NCI-H1694 (cell line): ENCODE results near the gene ST6GAL1.
"Not testable (repeated sequence)": the region's sequence is repeated elsewhere in the genome, so short reads cannot be mapped to it uniquely, and the experiment has no call there.

Experiments
- DNase-seq: peaks from one replicate; lab custom pipeline; 2025; lab: John Stamatoyannopoulos, UW

Gene ST6GAL1, protein sequence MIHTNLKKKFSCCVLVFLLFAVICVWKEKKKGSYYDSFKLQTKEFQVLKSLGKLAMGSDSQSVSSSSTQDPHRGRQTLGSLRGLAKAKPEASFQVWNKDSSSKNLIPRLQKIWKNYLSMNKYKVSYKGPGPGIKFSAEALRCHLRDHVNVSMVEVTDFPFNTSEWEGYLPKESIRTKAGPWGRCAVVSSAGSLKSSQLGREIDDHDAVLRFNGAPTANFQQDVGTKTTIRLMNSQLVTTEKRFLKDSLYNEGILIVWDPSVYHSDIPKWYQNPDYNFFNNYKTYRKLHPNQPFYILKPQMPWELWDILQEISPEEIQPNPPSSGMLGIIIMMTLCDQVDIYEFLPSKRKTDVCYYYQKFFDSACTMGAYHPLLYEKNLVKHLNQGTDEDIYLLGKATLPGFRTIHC

DNA sequence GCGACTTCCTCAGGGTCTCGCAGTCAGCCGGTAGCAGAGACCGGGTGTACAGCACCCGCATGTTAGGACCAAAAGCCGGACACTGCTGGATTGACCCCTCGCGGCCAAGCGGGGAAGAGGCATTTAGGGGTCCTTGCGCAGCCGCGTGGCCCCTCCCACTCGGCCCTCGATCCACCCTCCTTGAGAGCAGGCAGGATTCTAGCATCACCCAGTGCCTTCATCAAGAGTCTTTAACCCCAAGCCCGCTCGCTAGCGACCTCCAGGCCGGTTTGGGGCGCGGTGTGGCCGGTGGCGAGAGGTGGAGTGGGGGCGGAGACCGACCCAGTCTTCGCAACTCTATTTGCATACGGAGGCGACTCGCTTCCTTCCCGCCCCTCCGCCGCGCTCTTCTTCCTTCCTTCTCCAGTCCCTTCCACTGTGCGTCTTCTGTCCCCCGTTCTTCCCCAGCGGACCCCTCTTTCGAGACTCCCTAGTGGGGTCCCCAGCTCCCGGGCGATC lies at the start of gene ST6GAL1:
TSS of gene ST6GAL1 (plus strand) at position 384 of the 498 bp plus-strand sequence. CDS start 112,178 bp downstream, outside the sequence.
- no peak for DNase-seq

DNA sequence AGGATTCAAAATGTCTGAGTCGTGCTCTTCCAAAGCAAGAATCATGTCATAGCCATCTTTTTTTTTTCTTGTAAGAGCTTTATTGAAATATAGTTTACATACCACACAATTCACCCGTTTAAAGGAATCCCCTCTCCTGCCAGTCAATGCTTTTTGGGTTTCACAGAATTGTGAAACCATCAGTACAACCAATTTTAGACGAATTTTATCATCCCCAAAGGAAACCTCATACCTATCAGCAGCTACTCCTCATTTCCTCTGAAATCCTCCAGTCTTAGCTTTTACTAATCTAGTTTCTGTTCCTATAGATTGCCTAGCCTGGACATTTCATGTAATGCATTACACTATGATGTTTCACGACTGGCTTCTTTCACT lies 48.2 kb upstream of the ST6GAL1 start:
- no peak for DNase-seq

DNA sequence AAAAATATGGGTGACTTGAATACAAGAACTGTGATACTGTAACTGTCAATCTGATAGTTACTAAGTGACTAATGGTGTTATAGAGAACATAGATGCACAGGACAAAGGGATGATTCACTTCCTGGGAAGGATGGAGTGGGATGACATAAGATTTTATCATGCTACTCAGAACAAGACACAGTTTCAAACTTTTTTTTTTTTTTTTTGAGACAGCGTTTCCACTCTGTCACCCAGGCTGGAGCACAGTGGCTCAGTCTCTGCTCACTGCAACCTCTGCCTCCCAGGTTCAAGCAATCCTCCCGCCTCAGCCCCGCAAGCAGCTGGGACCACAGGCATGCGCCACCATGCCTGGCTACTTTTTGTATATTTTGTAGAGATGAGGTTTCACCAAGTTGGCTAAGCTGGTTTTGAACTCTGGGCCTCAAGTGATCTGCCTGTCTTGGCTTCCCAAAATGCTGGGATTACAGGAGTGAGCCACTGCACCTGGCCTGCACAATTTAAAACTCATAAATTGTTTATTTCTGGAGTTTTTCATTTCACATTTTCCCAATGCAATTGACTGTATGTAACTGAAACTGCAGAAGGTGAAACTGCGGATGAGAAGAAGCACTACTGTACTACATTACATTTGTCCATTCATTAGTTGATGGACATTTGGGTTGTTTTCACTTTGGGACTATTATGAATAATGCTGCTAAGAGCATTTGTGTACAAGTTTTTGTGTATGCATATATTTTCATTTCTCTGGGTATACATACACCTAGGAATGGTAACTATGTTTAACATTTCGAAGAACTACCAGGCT lies 47.2 kb upstream of the ST6GAL1 start:
- no peak for DNase-seq

DNA sequence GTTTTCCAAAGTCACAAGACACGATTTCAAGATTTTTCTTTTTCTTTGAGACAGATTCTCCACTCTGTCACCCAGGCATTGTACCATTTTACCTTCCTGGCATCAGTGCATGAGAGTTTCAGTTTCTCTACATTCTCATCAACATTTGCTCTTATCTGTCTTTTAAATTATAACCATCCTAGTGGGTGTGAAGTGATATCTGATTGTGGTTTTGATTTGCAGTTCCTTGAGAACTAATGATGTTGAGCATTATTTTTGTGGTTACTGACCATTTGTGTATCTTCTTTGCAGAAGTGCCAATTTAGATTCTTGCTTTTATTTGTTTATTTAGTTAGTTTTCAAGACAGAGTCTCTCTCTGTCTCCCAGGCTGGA lies 46.7 kb upstream of the ST6GAL1 start:
- no peak for DNase-seq

DNA sequence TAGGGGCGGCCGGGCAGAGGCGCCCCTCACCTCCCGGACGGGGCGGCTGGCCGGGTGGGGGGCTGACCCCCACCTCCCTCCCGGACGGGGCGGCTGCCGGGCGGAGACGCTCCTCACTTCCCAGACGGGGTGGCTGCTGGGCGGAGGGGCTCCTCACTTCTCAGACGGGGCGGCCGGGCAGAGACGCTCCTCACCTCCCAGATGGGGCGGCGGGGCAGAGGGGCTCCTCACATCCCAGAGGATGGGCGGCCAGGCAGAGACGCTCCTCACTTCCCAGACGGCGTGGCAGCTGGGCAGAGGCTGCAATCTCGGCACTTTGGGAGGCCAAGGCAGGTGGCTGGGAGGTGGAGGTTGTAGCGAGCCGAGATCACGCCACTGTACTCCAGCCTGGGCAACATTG lies 45.5 kb upstream of the ST6GAL1 start:
- DNase-seq, result not testable (repeated sequence)

DNA sequence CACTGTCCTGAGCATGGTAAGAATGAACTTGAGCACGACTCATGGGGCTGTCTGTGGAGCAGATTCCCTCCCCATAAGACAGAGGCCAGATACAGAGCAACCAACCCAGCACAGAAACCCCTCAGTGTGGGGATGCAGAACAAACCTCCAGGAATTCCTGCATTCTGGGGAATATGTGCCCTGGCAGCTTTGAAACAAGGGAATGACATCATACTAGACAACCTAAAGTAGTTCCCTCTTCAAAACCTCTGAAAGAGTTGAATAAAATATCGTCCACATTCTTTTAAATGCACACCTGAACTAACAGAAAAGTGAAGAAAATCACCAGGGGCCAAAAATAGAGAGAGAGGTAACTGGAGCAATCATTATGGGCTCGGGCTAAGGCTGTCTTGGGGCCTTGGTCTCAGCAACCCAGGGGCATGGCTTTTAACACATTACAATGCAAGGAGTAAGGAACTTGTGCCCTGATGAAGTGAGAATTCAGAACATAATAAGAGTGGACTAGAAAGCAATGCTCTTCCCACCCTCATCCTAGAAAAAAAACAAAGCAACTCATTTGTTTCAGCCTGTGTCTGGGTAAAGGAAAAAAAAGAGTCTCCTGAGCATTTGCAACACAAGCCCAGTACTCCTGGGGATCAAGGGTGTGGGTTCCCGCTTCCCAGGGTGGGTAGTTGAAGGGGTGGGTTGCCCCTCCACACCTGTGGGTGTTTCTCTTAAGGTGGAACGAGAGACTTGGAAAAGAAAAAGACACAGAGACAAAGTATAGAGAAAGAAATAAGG lies 43.9 kb upstream of the ST6GAL1 start:
- DNase-seq, result no peak

DNA sequence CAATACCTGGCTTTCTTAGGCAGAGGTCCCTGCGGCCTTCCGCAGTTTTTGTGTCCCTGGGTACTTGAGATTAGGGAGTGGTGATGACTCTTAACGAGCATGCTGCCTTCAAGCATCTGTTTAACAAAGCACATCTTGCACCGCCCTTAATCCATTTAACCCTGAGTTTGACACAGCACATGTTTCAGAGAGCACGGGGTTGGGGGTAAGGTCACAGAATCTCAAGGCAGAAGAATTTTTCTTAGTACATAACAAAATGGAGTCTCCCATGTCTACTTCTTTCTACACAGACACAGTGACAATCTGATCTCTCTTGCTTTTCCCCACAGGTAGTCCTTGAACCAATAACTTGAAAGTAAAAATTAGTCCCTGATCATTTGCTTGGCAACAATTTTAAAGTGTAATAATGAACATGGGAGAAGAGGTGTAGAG lies 42.8 kb upstream of the ST6GAL1 start:
- not testable (repeated sequence) for DNase-seq

DNA sequence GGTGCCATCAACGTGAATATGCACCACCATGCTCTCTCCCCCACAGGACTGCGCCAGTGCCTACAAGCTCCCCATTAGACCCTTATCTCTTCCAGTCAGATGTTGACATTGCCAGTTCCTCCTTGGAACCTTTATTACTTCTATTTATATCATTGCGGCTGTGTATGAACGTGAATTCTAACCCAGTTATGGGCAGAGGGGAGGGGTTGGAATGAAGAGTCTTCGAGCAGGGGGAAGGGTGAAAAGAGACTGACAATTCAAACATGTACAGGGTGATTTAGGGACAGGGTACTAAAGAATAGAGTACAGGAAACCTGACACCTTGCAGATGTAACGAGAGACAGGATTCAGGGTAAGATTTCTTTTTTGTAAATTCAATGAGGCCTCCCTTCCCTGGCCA lies 41.8 kb upstream of the ST6GAL1 start:
- no peak for DNase-seq

DNA sequence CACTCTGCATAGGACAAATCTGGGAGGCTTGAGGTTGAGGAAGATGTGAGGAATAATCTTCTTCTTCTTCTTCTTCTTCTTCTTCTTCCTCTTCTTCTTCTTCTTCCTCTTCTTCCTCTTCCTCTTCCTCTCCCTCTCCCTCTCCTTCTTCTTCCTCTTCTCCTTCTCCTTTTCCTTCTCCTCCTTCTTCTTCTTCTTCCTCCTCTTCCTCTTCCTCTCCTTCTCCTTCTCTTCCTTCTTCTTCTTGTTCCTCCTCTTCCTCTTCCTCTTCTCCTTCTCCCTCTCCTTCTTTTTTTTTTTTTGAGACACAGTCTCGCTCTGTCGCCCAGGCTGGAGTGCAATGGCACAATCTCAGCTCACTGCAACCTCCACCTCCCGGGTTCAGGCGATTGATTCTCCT lies 40.6 kb upstream of the ST6GAL1 start:
- DNase-seq, result not testable (repeated sequence)

DNA sequence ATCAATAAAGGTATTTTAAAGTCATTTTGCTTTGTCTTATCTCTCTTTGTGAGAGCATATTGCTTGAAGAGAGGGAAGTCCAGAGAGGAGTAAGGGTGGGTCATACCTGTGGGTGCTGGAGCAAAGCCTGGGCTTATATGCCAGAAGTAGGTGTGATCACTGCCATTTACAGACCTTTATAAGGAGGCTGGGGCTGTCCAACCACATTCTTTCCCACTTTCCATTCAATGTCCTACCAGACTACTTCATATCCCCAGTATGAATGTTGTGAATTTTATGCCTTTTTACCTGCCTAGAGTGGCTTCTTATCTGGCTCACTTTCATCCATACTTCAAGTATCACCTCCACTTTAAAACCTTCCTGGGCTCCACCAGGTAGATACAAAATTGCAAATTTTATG lies 39.4 kb upstream of the ST6GAL1 start:
- DNase-seq, result no peak

DNA sequence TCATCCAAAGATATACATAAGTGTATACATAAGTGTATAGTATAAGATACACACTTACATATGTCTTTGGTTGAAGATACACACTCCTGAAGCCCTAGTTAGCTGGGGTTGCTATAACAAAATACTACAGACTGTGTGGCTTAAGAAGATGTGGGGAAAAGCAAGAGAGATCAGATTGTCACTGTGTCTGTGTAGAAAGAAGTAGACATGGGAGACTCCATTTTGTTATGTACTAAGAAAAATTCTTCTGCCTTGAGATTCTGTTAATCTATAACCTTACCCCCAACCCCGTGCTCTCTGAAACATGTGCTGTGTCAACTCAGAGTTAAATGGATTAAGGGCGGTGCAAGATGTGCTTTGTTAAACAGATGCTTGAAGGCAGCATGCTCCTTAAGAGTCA lies 37.3 kb upstream of the ST6GAL1 start:
- not testable (repeated sequence) for DNase-seq

DNA sequence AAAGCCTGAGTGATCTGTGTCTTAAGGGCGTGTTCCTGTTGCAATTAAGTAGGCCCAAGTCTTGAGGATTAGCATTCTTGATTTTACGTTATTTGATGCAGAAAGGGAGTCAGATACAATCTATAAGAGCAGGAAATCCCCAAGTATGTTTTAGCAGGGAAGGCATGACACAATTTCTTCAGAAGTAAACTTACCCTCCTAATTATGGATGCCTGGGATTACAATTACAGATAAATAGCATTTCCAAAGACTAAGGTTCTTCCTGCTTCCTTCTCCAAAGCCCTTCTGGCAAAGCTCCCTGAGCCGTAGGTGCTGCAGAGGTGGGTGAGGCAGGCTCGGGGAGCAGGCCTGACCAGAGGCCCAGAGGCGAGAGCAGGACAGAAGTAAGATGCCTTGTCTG lies 34.9 kb upstream of the ST6GAL1 start:
- DNase-seq, result no peak

DNA sequence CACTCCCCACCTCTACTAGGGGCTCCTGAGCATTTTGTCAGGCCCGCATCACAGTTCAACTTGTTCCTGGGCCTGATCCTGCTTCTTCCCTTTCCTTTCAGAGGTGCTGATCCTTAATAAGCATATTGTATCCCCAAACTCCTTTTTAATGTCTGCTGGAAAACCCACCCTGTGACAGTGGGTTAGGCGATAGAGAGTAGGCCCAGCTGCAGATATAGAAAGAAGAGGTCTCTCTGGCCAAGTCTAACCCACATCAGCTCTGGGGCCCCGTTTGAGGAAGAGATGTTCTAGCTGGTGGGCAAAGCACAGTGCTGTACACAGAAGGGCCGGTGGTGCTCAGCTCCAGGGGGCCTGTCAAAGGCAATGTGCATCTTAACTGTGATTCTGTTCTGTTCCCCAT lies 34.3 kb upstream of the ST6GAL1 start:
- no peak for DNase-seq

DNA sequence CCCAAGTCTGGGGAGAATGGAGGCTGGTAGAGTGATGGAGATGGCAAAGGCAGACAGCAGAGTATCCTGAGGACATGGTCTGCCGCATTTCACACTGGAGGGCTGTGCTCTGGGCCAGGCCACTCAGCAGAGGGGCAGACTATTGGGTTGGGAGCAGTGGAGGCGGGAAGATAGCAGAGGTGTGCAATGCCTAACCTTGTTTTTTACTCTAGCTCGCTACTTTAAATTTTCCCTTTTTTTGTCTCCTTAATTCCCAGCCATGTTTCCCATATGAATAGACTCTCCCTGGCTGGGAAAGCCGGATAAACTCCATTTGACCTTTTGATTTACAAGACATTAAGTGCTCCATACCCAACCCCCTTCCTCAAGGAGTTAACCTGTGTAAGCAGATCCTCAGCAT lies 33.5 kb upstream of the ST6GAL1 start:
- DNase-seq, result no peak

DNA sequence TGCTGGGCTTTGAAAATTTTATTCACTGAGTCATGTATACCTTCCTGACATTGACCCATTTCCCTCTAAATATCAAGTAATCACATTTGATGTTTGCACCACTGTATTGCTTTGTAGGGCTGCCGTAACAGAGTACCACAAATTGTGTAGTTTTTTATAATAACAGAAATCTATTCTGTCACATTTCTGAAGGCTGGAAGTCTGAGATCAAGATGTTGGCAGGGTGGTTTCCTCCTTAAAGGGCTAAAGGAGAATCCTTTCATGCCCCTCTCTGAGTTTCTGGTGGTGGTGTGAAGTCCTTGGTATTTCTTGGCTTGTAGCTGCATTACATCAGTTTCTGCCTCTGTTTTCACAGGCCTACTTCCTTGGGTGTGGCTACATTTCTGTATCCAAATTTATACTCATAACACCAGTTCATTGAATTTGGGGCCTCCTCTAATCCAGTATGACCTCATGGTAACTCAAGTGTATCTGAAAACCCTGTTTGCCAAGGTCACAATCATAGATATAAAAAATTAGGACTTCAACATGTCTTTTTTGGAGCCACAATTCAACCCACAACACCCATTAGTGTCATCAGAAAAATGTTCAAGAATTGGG lies 29.1 kb upstream of the ST6GAL1 start:
- no peak for DNase-seq

DNA sequence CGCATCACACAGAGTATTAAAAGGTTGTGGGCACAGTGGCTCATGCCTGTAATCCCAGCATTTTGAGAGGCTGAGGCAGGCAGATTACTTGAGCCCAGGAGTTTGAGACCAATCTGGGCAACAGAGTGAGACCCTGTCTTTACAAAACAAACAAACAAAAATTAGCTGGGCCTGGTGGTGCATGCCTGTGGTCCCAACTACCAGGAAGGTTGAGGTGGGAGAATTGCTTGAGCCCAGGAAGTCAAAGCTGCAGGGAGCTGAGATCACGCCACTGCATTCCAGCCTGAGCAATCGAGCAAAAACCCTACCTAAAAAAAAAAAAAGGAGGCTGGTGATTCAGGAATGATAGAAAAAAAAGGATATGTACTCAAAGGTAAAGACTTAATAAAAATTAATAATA lies 28.2 kb upstream of the ST6GAL1 start:
- DNase-seq, result no peak

DNA sequence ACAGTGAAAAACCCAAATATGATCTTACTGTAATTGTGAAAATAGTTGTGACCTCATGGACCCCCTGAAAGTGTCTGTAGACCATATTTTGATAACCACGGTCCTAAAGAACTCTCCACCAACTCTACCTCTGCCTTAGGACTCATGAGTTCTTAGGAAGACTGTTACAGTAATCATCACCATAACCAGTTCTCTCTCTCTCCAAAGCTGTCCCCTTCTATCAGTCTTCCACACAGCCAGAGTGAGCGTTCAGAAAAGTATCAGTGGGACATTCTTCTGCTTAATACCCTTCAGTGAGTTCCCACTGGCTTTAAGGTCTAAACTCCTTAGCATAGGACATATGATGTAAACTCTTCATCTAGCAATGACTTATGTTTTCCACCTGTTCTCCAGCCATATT lies 27.6 kb upstream of the ST6GAL1 start:
- no peak for DNase-seq

DNA sequence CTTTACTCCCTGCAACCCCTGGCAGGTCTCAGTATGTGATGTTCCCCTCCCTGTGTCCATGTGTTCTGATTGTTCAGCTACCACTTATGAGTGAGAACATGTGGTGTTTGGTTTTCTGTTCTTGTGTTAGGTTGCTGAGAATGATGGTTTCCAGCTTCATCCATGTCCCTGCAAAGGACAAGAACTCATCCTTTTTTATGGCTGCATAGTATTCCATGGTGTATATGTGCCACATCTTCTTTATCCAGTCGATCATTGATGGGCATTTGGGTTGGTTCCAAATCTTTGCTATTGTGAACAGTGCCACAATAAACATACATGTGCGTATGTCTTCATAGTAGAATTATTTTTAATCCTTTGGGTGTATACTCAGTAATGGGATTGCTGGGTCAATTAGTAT lies 26.6 kb upstream of the ST6GAL1 start:
- not testable (repeated sequence) for DNase-seq

DNA sequence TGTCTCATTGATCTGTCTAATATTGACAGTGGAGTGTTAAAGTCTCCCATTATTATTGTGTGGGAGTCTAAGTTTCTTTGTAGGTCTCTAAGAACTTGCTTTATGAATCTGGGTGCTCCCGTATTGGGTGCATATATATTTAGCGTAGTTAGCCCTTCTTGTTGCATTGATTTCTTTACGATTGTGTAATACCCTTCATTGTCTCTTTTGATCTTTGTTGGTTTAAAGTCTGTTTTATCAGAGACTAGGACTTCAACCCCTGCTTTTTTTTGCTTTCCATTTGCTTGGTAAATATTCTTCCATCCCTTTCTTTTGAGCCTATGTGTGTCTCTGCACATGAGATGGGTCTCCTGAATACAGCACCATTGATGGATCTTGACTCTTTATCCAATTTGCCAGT lies 23.3 kb upstream of the ST6GAL1 start:
- DNase-seq, result not testable (repeated sequence)

DNA sequence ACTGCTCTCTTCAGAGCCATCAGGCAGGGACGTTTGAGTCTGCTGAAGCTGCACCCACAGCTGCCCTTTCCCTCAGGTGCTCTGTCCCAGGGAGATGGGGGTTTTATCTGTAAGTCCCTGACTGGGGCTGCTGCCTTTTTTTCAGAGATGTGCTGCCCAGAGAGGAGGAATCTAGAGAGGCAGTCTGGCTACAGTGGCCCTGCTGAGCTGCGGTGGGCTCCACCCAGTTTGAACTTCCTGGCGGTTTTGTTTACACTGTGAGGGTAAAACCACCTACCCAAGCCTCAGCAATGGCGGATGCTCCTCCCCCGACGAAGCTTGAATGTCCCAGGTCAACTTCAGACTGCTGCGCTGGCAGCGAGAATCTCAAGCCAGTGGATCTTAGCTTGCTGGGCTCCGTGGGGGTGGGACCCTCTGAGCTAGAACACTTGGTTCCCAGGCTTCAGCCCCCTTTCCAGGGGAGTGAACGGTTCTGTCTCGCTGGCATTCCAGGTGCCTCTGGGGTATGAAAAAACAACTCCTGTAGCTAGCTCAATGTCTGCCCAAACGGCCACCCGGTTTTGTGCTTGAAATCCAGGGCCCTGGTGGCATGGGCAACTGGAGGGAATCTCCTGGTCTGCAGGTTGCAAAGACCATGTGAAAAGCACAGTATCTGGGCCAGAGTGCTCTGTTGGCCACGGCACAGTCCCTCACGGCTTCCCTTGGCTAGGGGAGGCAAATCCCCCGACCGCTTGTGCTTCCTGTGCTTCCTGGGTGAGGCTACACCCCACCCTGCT lies 21.1 kb upstream of the ST6GAL1 start:
- DNase-seq, result no peak
